GM12892 (cell line): ENCODE results near the gene SYNE2.
A peak's percentile ranks its signal among the peaks of the same experiment; 100 is the strongest.

Experiments used
- DNase-seq: peaks from one replicate; pipeline ENCODE4 v3.0.0; 2011; ENCODE audit not compliant: insufficient read length
- FAIRE-seq: peaks from 2 replicates; lab custom pipeline; 2011; peaks lifted over from hg19 to GRCh38; lab: Jason Lieb, UNC
- POLR2A ChIP-seq: IDR thresholded peaks from 2 replicates; pipeline ENCODE4 v1.6.1; 2011; ENCODE audit warnings: low read depth, low read length, control low read depth
- POLR2AphosphoS5 ChIP-seq: IDR thresholded peaks from 2 replicates; pipeline ENCODE4 v1.6.1; 2011; ENCODE audit warnings: low read depth, low read length, control low read depth
- TAF1 ChIP-seq: IDR thresholded peaks from 2 replicates; pipeline ENCODE4 v1.6.1; 2011; ENCODE audit warnings: low read depth, mild to moderate bottlenecking, control low read depth, low read length, borderline replicate concordance

Gene SYNE2

DNA sequence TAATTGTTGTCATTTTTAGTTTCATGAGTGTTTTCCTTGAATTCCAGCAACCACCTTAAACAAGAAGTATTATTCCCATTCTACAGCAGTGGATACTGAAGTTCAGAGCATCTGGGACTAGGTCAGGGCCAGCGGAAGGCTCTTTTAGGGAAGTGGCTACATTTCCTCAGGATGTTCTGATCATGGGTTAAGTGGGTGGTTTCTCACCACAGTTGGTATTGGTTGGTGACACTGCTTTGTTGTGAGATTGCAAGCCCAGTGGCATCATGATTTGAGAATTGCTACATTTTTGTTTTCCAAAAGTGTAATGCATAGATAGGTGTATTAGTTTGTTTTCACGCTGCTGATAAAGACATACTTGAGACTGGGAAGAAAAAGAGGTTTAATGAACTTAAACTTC, 47.1 kb downstream of the SYNE2 start:
- no peak for FAIRE-seq

DNA sequence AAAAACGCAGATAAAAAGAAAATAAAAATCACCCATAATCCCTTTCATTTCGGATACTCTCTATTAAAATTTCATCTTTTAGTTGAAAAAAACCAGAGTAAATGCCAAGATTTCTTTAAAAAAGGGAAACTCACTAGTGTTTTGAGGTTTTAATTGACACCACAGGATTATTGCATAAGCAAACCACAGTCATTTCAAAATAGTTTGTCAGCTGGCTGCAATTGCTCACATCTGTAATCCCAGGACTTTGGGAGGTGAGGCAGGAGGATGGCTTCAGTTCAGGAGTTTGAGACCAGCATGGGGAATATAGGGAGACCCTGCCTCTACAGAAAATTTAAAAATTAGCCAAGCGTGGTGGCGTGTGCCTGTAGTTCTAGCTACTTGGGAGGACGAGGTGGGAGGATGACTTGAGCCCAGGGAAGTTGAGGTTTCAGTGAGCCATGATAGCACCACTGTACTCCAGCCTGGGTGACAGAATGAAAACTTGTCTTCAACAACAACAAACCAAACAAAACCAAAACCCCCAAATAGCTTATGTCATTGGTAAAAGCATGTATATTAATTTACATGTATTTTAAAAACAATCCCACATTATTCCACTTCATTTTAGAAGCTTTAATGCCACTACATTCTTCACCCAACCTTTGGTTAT, 48.8 kb downstream of the SYNE2 start:
- no peak for DNase-seq
- FAIRE-seq: no peak
- TF ChIP-seq POLR2AphosphoS5 (no peak), TAF1 (no peak), POLR2A (no peak)

More for the DNA sequence above, 47.1 kb downstream of the SYNE2 start:
- no peak for DNase-seq
- TF ChIP-seq POLR2A: no peak
- no peak for TF ChIP-seq POLR2AphosphoS5
- no peak for TF ChIP-seq TAF1

DNA sequence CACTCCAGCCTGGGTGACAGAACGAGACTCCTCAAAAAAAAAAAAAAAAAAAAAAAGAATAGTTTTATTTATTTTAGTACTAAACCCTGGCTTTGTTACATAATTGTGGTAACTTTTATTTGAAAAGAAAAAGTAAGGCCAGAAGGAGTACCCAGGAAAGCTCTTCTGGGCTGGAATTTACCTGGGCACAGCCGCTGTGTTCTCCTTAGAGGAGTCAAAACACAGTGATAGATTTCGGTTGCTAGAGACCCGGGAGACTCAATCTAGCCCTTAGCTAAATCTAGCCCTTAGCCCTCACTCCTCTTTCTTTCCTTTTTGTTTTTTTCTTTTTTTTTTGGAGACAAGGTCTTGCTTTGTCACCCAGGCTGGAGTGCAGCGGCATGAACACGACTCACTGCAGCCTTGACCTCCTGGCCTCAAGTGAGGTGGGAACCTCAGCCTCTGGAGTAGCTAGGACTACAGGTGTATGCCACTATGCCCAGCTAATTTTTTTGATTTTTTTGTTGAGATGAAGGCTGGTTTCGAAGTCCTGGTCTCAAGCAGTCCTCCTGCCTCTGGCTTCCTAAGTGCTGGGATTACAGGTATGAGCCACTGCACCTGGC, 49.7 kb downstream of the SYNE2 start:
- FAIRE-seq (no peak), DNase-seq (no peak)
- TF ChIP-seq POLR2AphosphoS5: no peak
- no peak for TF ChIP-seq POLR2A
- TF ChIP-seq TAF1: no peak

DNA sequence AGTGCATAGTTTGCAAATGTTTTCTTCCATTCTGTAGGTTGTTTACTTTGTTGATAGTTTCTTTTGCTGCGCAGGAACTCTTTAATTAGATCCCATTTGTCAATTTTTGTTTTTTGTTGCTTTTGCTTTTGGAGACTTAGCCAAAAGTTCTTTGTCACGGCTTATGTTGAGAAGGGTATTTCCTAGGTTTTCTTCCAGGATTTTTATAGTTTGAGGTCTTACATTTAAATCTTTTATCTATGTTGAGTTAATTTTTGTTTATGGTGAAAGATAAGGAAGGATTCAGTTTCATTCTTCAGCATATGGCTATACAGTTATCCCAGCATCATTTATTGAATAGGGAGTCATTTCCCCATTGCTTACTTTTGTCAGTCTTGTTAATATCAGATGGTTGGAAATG, 51.9 kb downstream of the SYNE2 start:
- no peak for TF ChIP-seq TAF1
- FAIRE-seq: no peak

DNA sequence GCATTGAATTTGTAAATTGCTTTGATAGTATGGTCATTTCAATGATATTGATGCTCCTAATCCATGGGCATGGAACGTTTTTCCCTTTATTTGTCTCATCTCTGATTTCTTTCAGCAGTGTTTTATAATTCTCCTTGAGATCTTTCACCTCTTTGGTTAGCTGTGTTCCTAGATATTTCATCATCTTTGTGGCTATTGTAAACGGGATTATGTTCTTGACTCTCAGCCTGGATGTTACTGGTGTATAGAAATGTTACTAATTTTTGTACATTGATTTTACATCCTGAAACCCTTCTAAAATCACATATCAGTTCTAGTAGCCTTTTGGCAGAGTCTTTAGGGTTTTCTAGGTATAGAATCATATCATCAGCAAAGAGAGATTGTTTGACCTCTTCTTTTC, 52.6 kb downstream of the SYNE2 start:
- FAIRE-seq: no peak
- no peak for TF ChIP-seq POLR2A
- no peak for TF ChIP-seq TAF1
- TF ChIP-seq POLR2AphosphoS5: no peak
- no peak for DNase-seq

More for the DNA sequence above, 51.9 kb downstream of the SYNE2 start:
- no peak for DNase-seq

DNA sequence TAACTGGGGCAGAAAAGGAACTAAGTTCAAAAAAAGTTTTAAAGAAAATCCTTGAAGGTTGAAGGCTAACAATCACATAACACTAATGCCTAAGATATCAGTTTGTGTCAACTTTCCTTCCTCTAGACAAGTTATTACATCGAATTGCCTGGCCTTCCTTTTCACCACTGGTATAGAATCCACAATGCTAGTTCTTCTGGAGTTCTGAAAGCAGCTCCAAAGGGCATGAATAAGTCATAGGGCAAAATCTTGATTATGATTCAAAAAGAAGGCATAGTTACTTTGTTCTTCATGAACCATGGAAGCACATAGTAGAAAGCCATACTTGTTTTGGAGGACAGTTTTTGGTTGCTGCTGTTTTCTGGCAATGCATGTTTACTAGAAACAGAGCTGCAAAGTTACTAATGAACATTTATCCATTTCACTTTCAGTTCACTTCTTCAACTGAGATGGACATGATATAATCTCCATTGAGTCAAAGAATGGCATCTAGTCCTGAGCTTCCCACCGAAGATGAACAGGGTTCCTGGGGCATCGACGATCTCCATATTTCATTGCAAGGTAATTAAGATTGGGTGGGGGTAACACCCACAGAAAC, 56.0 kb downstream of the SYNE2 start:
- DNase-seq (no peak), FAIRE-seq (peak; percentile 53)
- TF ChIP-seq TAF1: no peak

DNA sequence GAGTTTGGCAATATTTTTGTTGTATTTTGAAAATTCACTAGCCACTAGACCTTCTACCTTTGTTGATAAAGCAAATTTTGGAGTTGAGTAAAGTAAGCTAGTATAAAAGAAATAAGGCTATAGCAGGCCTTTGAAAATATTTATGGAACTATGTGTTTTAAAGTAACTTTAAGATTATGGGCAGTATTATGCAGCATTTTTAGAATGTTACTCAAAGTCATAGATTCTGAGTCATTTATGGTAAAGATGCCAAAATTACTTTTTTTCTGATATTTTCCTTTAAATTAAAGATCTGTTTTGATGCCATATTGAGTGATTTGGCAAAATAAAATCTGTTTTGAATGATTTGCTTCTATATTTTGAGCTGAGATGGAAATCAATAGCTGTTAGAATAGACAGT, 57.2 kb downstream of the SYNE2 start:
- TF ChIP-seq POLR2A (no peak), TAF1 (no peak), POLR2AphosphoS5 (no peak)
- DNase-seq: no peak
- FAIRE-seq: no peak

DNA sequence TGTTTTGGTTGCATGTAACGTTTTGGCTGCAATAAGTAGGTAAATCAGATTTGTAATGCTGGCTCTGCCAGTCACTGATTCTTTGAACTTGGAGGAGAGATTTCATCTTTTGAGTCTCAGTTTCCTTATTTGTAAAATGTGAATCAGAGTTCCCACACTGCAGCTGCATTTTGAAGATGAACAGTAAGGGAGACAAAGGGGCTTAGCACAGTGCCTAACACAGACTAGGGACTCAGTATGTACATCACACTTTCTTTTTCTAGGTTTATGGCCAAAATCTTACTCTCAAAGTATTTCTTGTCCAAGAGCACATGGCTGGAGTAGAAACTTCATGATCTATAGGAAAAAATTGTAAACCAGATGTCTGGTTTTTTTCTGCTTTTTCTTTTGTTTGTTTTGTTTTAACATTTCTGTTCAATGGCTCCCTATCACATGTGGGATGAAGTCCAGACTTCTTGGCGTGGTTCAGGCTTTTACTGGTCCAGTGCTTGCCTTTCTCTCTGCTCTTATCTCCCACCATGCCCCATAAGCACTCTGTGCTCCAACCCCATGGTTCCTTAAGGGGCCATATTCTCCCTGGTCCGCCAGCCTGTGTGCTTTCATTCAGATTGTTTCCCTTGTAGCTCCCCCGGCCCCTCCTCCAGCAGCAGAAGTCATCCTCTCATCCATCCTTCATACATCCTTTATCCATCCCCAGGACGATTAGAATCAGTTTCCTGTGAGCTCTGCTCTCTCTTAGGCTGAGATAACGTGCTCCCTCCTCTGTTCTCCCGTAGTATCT, 58.0 kb downstream of the SYNE2 start:
- TF ChIP-seq POLR2AphosphoS5 (no peak), TAF1 (no peak), POLR2A (no peak)
- DNase-seq: no peak
- FAIRE-seq: peak; percentile 54

DNA sequence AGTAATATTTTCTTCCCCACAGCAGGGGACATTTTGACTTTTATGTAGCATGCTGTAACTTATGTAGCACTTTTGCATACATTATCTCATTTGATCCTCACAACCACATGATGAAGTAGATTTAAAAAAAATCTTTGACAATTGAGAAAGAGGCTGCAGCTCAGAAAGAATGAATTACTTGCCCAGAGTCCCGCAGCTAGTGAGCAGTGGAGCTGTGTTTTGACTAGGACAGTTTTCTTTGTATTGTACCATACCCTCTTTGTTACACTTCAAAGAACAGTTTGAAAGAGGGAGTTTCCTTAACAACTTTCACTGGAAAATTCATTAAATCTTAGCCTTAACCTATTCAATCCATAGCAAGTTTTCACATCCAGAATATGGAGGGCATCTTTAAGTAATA, 58.6 kb downstream of the SYNE2 start:
- DNase-seq (no peak), FAIRE-seq (no peak)
- TF ChIP-seq POLR2A: no peak
- TF ChIP-seq POLR2AphosphoS5: no peak
- no peak for TF ChIP-seq TAF1

DNA sequence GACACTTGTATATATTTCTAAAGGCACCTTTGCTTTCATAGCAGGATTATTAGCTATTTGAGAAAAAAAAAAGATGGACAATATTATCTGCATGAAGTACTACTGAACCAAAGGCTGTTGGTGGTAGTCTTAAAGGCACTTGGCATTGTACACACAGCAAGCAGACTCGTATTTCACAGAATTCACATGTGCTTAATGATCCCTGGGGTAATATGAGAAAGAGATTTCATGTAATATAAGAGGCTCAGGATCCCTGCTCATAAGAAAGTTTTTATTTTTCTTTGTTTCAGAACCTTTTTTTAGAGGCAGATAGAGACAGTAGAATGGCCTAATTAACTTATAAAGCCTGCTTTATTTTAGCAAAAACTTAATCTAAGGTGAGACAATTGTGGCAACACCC, 59.5 kb downstream of the SYNE2 start:
- no peak for DNase-seq
- no peak for FAIRE-seq

DNA sequence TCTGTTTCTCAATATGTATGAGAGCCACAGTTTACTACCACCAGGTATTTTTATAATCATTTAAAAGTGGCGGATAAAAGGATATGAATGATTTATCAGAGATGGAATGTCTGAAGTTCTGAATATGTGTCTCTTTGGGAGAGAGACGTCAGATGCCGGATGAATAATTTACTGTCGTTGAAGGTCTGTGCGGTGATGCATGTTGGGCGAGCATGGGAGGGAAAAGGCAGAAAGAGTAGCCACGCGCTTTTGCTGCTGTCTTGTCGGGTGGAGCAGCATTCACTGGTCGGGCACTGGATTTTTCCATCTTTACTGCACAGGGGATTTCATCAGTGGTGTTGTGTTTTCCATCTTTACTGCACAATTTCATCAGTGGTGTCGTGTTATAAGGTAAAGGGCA, 65.6 kb downstream of the SYNE2 start:
- FAIRE-seq (no peak), DNase-seq (no peak)
- TF ChIP-seq TAF1: no peak

More for the DNA sequence above, 59.5 kb downstream of the SYNE2 start:
- no peak for TF ChIP-seq POLR2AphosphoS5
- TF ChIP-seq TAF1: no peak
- TF ChIP-seq POLR2A: no peak

DNA sequence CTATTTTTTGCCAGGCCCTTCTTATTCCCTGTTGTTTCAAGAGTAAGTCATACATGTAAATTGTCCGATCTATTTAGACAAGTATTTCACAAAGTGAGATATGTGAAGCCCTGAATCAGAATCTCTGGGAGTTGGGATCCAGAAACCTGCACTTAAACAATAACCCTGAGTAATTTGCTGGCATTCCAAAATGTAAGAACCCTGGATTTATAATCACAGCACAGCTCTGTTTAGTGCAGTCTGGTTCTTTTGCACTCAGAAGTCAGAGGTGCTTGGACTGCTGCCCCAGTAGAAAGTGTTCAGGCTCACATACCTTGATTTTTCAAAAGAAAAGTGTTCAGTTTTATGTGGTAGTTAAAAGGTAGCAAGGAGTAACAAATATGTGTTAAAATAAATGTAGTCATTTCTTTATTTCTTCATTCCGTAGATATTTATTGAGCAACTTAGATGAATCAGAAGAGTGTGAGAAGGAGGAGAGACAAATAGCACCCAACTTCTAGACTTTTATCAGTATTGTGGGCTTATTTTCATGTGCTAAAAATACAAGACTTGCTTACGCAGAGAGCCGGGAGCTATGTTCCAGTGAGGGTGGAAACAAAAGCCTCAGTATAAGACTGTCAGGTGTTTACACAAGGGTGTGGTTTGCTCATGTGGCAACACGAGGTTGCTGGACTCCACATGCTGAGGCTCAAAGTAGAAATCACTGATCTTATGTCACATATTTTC, 70.1 kb downstream of the SYNE2 start:
- FAIRE-seq: no peak
- no peak for DNase-seq
- no peak for TF ChIP-seq POLR2A
- TF ChIP-seq POLR2AphosphoS5: no peak
- no peak for TF ChIP-seq TAF1
